ENCODE data around the gene INKA2.

INKA2 gene

GRCh38 chr1:111739194-111739924, at the start of gene INKA2:
INKA2 (minus strand) TSS chr1:111739395; CDS start chr1:111739242, 153 bp downstream.
- DNase-seq (ENCODE audit: low spot score) = peak; percentile 90

DNA sequence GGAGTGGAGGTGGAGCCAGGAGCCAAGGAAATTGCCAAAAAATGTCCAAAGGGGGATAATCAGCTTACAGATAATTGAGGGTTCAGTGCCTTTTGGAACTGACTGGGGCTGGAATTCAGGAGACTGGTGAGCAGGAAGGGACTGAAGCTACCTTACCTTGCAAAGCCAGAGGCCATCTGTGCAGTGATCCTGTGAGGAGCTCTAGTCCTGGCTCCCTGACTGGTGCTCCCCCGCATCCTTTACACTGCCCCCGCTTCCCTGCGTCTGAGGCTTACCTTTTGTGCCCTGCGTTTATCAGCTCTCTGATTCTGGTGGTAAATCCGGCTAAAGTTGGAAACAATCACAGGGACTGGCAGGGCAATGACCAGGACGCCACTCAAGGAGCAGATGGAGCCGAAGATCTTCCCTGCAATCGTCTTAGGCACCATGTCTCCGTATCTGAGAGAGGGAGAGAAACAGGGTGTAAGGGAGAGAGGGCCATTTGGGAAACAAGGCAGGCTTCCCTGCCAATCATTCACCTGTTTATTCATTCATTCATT, 47.5 kb upstream of the INKA2 start:
- peak; percentile 77 for DNase-seq (ENCODE audit: low spot score)

DNA sequence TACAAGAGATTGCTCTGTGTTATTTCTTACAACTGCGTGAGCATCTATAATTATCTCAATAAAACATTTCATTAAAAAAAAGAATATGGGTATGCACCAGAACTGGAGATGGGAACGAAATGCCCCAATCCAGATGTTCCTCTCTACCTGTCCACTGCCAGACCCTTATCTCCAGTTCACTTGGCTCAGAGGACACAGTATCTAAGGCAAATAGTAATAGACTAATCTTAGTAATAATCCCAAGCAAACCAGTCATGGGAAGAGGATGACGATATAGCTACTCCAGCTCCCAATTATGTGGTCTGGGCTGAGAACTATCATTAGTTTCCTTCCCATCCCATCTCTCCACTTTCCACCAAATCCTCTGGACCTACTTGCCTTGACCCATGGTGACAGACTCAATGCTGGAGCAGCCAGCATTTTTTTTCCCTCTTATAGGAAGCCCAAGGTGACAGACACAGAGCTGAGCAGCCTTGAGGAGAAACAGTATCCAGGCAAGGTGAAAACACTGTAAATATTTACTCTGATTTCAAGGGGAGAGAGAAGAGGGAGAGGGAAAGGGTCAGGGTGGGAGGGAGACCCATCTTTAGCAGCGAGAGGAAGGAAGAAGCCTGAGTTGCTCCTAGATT, 45.2 kb upstream of the INKA2 start:
- DNase-seq (ENCODE audit: low spot score) = no peak

DNA sequence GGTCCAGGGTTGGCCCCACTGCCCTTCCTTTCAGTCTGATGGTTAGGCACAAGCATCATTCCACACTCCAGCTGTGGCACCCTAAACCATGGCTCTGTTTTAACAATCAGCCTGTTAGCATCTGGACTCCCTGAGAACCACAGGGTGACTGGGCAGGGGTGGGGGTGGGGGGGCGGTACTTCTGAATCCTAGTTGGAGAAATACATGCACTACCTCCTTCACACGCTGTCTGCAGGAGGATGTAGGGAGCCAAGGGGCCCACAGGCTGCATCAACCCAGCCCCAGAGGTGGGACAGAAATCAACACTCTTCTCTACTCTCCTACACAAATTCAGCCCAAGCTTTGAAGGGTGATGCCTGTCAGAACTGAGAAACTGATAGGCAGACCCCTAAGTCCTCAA, 40.4 kb upstream of the INKA2 start:
- no peak for DNase-seq (ENCODE audit: low spot score)

DNA sequence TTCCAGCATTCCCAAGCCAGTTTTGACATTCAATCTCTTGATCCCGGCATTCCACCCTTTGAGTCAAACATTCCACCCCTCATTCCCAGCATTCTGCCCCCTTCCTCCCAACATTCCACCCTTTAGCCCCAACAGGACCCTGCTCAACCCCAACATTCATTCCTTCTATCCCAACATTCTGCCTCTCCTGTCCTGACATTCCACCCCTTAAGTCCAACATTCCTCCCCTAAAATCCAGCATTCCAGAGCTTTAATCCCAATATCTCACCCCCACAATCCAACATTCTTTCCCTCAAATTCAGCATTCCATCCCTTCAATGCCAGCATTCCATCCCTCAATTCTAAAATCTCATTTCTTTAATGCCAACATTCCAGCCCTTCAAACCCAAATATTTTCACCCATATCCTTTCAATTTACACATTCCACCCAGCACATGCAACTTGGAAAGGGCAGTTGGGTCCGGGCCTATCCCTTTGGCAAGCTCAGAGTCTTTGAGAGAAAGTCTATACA, 39.4 kb upstream of the INKA2 start:
- no peak for DNase-seq (ENCODE audit: low spot score)

DNA sequence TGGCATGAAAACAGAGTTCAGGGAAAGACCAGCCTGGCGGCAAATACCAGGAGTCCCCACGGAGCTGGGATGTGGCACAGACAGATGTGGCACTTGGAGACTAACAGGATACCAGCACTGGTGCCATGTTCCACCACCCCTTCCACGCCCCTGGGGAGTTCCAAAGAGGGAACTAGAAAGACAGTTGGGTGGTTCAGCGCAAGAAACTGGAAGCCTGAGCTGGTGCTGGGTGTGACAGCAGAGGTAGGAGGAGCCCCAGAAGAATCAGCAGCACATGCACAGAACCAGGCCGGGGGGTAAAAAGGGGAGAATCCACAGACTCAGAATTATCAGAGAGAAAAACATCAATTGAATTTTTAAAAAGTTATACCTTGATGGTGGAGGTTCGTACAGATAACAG, 38.9 kb upstream of the INKA2 start:
- no peak for DNase-seq (ENCODE audit: low spot score)

DNA sequence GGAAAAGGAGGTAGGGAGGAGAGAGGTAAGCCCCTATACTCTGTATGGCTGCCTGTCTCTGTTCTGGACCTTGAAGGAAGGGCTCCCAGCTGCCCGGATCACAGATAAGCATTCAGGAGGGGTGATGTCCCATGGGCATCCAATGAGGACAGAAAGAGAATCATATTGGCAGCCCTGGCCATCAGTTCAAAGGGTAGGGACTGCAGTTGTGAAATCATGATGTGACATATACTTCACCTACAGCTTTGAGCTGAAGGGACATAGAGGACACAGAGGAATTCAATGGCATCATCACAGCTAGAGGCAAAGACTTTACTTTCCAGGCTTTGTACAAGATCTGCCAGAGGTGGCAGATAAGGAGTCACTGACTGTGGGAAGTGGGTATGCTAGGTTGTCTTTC, 38.1 kb upstream of the INKA2 start:
- no peak for DNase-seq (ENCODE audit: low spot score)

- DNase-seq (ENCODE audit: low spot score) = no peak
These were observed 37.7 kb upstream of the INKA2 start for GRCh38 chr1:111776861-111777260.

GRCh38 chr1:111776391-111776790, 37.2 kb upstream of the INKA2 start:
- no peak for DNase-seq (ENCODE audit: low spot score)

- no peak for DNase-seq (ENCODE audit: low spot score)
These were observed 36.8 kb upstream of the INKA2 start for GRCh38 chr1:111775966-111776365.

DNA sequence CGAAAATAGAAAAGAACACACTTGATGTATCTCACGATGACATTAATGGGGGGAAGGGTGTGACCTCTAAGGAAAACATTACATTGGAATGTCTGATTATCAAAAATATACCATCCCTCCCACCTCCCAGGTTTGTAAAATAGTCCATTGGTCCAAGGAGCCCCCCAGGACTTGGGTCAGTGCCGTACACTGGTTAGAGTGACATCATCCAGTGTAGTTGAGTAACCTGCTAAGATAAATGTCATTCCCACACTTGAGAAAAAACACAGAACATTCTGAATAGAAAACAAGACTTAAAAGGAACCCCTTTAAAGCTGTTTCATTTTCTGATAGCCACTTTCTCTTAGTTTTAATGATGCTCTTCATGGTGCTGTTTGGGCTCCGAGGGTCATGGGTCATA, 31.7 kb upstream of the INKA2 start:
- DNase-seq (ENCODE audit: low spot score) = no peak

DNA sequence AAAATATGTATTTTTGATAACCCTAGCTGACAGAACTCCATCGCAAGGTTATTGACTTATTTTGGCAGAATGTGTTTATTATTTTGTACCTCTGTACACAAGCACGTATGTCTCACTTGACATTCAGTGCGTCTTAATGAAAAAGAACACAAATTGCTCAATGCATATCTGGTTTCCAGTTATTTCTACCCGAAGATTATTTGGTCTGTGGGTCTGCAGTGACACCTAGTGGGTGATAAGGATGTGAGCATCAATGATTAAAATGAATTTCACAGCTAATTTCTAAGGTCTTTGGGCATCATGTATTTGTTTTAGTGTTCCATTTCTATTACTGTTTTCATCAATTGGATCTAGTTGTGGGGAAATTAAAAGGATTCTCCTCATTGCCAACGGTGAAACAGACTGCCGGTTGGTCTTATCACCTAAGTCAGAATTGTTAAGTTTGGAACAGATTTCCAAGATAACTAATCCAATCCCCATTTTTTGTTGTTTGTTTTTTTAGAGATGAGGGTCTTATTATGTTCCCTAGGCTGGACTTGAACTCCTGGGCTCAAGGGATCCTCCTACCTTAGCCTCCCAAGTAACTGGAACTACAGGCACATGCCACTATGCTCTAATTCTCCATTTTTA, 30.4 kb upstream of the INKA2 start:
- peak; percentile 84 for DNase-seq (ENCODE audit: low spot score)

DNA sequence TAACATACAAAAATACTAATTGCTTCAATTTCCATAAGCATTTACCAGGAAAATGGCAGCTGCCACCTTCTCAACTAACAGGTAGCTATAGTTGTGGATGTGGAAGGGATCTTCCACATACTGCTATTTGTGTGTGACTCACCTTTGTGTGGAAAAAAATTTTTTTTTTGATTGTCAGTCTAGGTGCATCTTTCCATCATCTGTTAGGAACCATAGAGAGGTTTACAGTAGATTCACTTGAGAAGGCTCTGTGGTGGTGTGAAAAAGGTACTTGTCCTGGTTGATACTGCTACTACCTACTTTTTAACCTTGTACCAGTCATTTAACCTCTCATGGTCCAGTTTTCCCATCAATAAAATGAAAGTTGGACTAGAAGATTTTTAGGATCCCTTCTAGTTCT, 29.4 kb upstream of the INKA2 start:
- DNase-seq (ENCODE audit: low spot score) = no peak

- no peak for DNase-seq (ENCODE audit: low spot score)
These were observed 28.8 kb upstream of the INKA2 start for GRCh38 chr1:111768023-111768422.

GRCh38 chr1:111762332-111762731, 23.1 kb upstream of the INKA2 start:
- no peak for DNase-seq (ENCODE audit: low spot score)

DNA sequence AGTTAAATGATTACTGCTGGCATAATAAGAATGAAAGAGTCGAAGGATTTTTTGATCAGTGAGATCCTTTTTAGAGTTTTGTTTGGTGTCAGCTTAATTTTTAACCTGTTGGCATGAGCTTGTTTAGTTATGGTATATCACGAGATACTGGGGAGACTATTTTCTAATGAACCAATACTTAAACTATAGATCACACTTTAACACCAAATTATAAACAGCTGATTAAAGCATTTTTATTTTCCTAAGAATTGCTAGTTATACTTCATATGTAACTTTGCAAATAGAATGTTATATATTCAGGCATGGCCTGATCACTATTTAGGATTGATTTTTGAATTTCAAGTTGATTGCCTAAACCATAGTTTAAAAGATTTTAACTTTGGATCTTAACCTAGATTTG, 22.5 kb upstream of the INKA2 start:
- DNase-seq (ENCODE audit: low spot score) = no peak

DNA sequence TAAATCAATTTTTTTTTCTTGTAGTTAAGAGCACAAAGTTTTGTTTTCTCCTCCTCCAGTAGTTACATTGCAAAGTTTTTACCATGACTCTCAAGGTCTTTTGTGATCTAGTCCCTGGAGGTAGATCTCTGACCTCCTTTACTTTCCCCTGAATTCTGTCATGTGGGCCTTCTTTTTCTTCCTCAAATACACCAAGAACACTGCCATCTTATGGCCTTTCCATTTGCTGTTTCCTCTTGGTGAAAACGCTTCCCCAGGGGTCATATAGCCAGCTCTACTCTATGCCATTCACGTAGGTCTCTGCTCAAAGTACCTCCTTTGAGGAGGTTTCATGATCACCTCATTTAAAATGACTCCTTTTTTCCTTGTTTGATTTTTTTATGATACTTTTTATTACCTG, 19.2 kb upstream of the INKA2 start:
- no peak for DNase-seq (ENCODE audit: low spot score)

GRCh38 chr1:111756124-111756513, 16.9 kb upstream of the INKA2 start:
- no peak for DNase-seq (ENCODE audit: low spot score)

GRCh38 chr1:111755331-111756123, 16.3 kb upstream of the INKA2 start, which contains the start of gene DDX20:
DDX20 (plus strand) TSS chr1:111755901; CDS start chr1:111755925, 24 bp downstream.
- peak; percentile 93 for DNase-seq (ENCODE audit: low spot score)

DNA sequence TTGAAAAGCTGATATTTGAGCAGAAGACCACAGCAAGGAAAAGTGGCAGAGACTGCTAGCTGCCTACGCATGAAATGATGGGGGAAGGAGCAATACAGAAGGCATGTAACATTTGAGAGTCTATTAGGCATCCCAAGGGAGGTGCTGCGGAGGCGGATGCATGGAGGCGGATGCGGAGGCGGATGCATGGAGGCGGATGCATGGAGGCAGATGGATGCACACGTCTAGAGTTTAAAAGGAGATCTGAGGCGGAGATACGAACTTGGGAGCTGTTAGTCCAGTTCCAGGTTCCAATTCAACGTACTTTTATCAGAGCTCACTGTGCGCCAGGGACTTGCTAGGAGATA, 15.8 kb upstream of the INKA2 start:
- no peak for DNase-seq (ENCODE audit: low spot score)

DNA sequence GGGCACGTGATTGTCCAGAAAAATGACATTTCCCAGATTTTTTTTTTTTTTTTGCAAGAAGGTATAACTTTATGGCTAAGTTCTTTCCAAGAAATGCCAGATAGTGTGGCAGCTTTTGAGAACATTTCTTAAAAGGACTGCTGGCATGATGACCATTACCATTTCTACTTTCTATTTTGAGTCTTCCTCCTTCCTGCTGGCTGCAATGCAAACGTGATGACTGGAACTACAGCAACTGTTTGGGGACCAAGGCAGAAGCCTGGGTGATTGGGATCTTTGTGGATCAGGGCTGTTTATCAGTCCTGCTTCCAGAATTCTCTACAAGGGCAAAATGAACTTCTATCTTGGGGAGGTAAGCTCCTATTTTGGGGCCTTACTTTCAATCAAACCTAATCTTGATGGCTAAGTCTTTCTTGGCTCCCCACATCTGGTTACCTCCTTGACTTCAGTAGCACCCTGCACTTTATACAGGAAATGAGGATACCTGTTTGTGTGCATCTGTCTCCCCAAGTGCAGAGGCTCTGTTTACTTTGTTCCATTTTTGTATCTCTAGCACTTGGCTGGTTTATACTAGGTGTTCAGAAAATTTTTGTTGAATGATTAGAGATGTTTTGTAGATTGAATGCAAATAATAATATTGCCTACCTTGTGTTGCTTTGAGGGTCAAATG, 12.8 kb upstream of the INKA2 start:
- no peak for DNase-seq (ENCODE audit: low spot score)

GRCh38 chr1:111750856-111751255, 11.7 kb upstream of the INKA2 start:
- no peak for DNase-seq (ENCODE audit: low spot score)
